ENCODE results near the gene LHFPL3. TPM values are rescaled to one million over a fixed set of nuclear protein-coding genes. Genes with fewer than 3 reads are reported as not detected.

Gene LHFPL3
- total RNA-seq, 1 experiment from 2014 or later: not detected

DNA sequence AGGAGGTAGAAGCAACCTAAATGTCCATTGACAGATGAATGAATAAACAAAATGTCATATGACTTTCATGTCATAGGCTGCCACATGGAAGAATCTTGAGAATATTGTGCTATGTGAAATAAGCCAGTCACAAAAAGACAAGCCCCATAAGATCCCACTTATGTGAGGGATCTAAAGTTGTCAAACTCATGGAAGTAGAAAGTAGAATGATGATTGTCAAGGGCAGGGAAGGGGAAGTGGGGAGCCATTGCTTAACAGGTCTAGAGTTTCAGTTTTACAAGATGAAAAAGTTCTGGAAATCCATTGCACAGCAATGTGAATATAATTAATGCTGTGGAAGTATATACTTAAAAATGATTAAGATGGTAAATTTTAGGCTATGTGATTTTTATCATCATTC is 456.3 kb downstream of the LHFPL3 start:
- Histone ChIP-seq H3K4me1 (ENCODE audit: control insufficient read depth in 1 of 2, insufficient read depth in 2 of 2, low read length in 2 of 2) (no peaks in the 10 kb centered on the region), H4K20me1 (ENCODE audit: insufficient read depth) (no peaks in the 10 kb centered on the region), H2AFZ (ENCODE audit: low read depth, low read length, poor library complexity, severe bottlenecking) (no peak overlapping the region), H3K9me3 (ENCODE audit: control insufficient read depth in 1 of 2, insufficient read depth in 1 of 2, low read depth in 1 of 2, low read length in 2 of 2) (no peaks in the 10 kb centered on the region), H3K79me2 (ENCODE audit: insufficient read depth, low read length) (no peaks in the 10 kb centered on the region), H3K36me3 (ENCODE audit: control insufficient read depth in 1 of 2, insufficient read depth in 2 of 2, low read length in 2 of 2) (no peaks in the 10 kb centered on the region), H3K4me3 (replicated peaks in 1 of 2; ENCODE audit: low read depth in 1 of 2, low read length in 2 of 2) (no peak overlapping the region), H3K9me2 (ENCODE audit: insufficient read depth) (no peaks in the 10 kb centered on the region), H3K9ac (ENCODE audit: low read length) (no peak overlapping the region), H3K4me2 (ENCODE audit: low read length) (no peak overlapping the region), H3K27me3 (ENCODE audit: insufficient read depth, low read length) (peaks cover 65% of the 10 kb centered on the region), H3K27ac (ENCODE audit: low read depth, low read length) (no peak overlapping the region)
- intact Hi-C loops (cut with micrococcal nuclease): no loop called here
- DNase-seq (ENCODE audit: low read depth, low spot score) (no peak), ATAC-seq (no peak)
- ChIA-PET POLR2A (no interaction called here), RAD21 (ENCODE audit: low non-redundant PET in 1 of 2, low total read pairs in 2 of 2, uncharacterized antibody in 2 of 2, unreplicated experiment in 2 of 2) (no interaction called here), CTCF (no interaction called here)
- TF ChIP-seq JUND (IDR thresholded peaks at IDR 0.05) (no peak), ATF3 (IDR thresholded peaks at IDR 0.05) (no peak), REST (IDR thresholded peaks at IDR 0.05; ENCODE audit: low read depth) (no peak), SIN3A (IDR thresholded peaks at IDR 0.05; ENCODE audit: low read depth) (no peak), EZH2 (IDR thresholded peaks at IDR 0.05) (no peak), ELF1 (IDR thresholded peaks at IDR 0.05; ENCODE audit: borderline replicate concordance, low read depth) (no peak), RAD21 (IDR thresholded peaks at IDR 0.05; ENCODE audit: low read depth) (no peak), YY1 (IDR thresholded peaks at IDR 0.05; ENCODE audit: extremely low read depth, insufficient replicate concordance, low read depth, low read length) (no peak), POLR2AphosphoS5 (IDR thresholded peaks at IDR 0.05; ENCODE audit: low read depth, low read length) (no peak), CBX3 (IDR thresholded peaks at IDR 0.05; ENCODE audit: low read depth) (no peak), SP1 (IDR thresholded peaks at IDR 0.05; ENCODE audit: low read depth) (no peak), ZNF274 (IDR thresholded peaks at IDR 0.05; ENCODE audit: low read depth, low read length) (no peak), EGR1 (IDR thresholded peaks at IDR 0.05; ENCODE audit: low read depth) (no peak)
- TF ChIP-seq, protein P1, sequence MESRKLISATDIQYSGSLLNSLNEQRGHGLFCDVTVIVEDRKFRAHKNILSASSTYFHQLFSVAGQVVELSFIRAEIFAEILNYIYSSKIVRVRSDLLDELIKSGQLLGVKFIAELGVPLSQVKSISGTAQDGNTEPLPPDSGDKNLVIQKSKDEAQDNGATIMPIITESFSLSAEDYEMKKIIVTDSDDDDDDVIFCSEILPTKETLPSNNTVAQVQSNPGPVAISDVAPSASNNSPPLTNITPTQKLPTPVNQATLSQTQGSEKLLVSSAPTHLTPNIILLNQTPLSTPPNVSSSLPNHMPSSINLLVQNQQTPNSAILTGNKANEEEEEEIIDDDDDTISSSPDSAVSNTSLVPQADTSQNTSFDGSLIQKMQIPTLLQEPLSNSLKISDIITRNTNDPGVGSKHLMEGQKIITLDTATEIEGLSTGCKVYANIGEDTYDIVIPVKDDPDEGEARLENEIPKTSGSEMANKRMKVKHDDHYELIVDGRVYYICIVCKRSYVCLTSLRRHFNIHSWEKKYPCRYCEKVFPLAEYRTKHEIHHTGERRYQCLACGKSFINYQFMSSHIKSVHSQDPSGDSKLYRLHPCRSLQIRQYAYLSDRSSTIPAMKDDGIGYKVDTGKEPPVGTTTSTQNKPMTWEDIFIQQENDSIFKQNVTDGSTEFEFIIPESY (IDR thresholded peaks at IDR 0.05; ENCODE audit: extremely low read depth, insufficient replicate concordance, low read length): no peak
- TF ChIP-seq, protein P2, sequence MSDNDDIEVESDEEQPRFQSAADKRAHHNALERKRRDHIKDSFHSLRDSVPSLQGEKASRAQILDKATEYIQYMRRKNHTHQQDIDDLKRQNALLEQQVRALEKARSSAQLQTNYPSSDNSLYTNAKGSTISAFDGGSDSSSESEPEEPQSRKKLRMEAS (IDR thresholded peaks at IDR 0.05): no peak
- BruUV-seq (replicated peaks): no TSS peak
